ENCODE results near the gene COL20A1.
"Not testable (repeated sequence)": the region's sequence is repeated elsewhere in the genome, so short reads cannot be mapped to it uniquely, and the experiment has no call there.

Gene COL20A1

DNA sequence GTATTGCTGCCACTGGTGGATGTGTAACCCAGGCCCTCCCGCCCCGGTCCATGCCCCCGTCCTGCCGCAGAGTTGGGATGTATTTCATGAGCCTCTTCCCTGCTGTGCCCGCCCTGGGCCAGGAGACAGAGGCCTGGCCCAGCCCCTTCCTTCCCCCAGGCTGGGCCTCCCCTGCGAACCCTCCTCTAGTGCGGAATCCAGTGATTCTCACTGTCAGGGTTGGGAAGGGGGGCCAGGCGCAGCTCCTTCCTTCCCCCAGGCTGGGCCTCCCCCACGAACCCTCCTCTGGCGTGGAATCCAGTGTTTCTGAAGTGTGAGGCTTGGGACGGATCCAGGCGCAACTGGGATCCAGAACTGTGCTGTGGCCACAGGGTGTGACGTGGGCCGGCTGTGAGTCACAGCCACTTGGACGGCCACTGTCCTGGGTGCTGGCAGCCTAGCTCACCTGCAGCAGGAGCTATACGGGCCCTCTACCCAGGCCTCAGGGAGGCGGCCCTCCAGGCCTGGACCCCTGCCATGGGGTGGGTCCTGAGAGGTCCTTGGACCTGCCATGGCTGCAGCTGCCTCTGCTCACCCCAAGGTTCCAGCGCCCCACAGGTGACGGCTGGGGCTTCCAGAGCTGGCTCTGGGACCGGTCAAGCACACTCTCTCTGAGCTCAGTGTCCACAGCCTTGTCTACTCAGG is 28.3 kb downstream of the COL20A1 start:
- no peak for FAIRE-seq

GRCh38 chr20:63322146-63322932 is 29.4 kb downstream of the COL20A1 start:
- no peak for FAIRE-seq

DNA sequence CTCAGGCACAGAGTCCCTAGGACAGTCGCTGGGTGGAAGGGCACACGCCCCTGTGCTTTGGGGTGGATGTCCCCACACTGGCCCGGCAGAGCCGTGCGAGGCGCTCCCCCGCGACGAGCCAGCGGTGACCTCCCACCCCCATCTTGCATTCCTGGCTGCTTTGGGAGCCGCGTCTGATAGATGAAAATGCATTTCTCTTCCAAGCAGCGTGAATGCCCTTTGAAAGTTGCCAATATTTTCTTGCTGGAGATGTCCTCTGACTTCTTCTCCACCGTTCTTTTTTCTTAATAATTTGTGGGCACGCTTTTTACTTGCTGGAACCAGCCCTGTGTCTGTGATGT is 29.9 kb downstream of the COL20A1 start:
- no peak for FAIRE-seq

- no peak for FAIRE-seq
Observed at GRCh38 chr20:63323357-63323981, 30.5 kb downstream of the COL20A1 start.

DNA sequence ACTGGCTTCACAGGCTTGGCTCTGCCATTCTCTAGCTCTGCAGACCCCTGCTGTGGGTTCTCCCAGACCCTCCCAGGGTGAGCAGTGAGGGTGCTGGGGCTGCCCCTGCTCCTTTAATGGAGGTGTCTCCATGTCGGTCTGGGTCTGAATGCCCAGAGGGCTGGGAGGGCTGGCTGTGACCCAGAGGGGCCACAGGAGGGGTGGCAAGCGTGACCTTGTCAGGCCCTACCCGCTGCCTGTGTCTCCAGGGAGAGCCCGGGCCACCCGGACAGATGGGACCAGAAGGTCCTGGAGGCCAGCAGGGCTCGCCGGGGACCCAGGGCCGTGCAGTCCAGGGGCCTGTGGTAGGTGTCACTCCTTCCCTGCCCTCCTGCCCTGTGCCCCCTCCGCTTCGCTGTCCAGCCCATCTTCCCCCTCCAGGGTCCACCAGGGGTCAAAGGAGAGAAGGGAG is 32.1 kb downstream of the COL20A1 start:
- FAIRE-seq = no peak

DNA sequence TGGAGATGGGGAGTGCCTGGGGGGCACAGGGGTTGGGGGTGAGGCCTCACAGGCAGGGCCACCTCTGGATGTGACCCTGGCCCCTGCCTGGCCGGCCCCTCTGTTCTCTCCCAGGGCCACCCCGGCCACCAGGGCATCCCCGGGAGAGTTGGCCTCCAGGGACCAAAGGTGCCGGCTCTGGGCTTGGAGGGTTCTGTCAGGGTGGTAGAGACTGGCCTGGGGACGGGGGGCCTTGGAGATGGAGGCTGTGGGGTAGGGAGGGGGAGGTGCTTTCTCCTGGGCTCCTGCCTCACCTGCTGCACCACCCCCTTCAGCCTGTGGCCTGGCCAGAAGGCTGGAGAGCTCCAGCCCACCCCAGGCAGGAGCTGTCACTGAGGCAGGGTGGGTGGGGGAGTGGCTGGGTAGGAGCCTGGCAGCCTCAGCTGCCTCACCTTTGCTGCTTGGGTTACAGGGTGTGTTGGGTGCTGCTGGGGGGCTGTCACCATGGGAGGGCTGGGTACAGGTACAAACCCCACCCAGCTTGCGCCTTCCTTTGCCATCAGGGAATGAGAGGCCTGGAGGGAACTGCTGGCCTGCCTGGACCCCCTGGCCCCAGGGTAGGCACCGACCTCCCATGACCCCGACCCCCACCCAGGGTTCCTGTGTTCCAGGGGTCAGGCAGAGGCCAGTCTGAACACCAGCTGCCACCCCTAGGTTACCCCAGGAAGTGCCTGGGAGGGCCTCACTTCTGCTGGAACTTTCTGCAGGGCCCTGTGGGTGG is 32.7 kb downstream of the COL20A1 start:
- FAIRE-seq = no peak

DNA sequence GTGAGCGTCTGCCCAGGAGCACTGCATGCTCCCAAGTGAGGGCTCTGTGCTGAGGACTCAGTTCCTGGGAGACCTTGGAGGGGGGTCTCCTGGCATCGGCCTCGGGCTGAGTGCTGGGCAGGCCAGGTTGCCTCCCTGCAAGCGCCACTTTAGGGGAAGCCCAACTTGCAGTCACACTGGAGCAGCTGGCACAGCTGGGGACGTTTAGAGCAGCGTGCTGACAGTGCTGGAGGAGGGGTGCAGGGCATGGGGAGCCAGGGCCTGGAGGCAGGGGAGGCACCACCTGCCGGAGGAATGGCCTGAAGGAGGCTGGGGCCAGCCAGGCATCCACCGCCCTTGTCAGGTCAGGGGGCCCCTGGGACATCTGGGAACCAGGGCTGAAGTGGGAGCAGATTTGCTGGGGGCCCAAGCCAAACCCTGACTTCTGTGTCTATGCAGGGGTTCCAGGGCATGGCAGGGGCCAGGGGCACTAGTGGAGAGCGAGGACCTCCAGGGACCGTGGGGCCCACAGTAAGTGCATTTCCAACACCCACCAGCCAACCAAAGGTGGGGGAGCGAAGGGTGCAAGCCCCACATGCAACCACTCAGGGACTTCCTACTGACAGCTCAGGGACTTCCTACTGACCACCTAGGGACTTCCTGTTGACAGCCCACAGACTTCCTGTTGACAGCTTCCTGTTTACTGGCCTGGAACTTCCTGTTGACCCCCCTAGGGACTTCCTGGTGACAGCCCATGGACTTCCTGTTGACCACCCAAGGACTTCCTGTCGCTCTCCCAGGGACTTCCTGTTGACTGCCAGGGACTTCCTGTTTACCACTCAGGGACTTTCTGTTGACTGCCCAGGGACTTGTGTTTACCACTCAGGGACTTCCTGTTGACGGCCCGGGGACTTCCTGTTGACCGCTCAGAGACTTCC is 33.6 kb downstream of the COL20A1 start:
- FAIRE-seq = no peak

- no peak for FAIRE-seq
Observed at GRCh38 chr20:63327231-63327745, 34.3 kb downstream of the COL20A1 start.

- no peak for FAIRE-seq
Observed at GRCh38 chr20:63328026-63328700, 35.2 kb downstream of the COL20A1 start.

- no peak for FAIRE-seq
Observed at GRCh38 chr20:63328718-63329275, 35.8 kb downstream of the COL20A1 start.

GRCh38 chr20:63329331-63330083 is 36.5 kb downstream of the COL20A1 start:
- no peak for FAIRE-seq

- no peak for FAIRE-seq
Observed at GRCh38 chr20:63330084-63330760, 37.2 kb downstream of the COL20A1 start.

DNA sequence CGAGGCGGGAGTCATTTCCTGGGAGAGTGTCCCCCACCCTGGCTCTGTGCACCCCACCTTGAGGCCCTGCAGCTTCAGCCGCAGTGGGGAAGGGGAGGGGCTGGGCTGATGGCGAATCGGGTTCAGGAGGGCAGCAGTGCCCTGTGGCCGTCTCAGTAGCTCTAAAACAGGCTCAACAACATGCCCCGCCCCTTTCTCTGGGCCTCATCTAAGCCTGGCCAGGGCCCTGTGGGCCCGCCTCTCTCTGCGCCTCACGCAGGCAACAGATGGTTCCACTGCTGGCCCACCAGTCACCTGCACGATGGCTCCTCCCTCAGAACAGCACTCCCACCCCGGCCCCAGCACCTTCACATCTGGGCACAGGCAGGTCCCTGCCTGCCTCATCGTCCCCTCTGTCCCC is 38.0 kb downstream of the COL20A1 start:
- FAIRE-seq = no peak

DNA sequence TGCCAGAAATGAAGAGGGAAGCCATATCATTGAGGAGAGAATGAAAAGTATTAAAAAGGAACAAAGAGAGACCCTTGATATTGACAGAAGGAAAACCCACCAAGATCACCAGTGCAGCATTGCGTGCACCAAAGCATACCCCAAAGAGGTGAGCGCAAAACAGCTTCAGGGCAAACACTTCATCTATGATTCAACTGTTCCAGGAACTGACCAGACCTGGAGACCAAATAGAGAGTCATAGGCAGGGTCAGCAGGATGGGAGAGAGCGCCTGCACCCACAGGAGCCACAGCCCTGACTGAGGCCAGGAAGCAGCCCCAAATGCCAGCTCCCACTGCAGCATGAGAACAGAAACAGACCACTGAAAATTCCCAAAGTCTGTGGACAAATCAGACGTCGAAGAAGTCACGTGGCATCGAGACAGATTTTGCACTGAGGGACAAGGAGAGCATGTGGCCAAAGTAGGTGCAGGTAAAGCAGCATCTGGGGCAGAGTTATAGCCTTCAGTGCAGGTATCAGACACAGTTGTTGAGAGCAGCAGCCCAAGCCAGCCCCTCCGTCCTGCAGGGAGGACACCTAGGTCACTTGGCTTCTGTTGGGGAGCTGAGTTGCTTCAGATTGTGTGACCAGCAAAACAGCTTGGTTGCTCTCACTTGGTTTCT is 38.9 kb downstream of the COL20A1 start:
- no peak for FAIRE-seq

GRCh38 chr20:63332488-63333240 is 39.7 kb downstream of the COL20A1 start:
- no peak for FAIRE-seq

GRCh38 chr20:63333241-63333836 is 40.4 kb downstream of the COL20A1 start:
- no peak for FAIRE-seq

- no peak for FAIRE-seq
Observed at GRCh38 chr20:63334356-63334755, 41.4 kb downstream of the COL20A1 start.

DNA sequence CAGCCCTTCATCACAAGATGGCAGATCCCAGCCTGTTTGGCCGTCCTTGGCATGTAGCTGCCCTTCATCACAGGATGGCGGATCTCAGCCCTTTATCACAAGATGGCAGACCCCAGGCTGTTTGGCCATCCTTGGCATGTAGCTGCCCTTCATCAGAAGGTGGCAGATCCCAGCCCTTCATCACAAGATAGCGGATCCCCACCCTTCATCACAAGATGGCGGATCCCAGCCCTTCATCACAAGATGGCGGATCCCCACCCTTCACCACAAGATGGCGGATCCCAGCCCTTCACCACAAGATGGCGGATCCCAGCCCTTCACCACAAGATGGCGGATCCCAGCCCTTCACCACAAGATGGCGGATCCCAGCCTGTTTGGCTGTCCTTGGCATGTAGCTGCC is 42.1 kb downstream of the COL20A1 start:
- FAIRE-seq = not testable (repeated sequence)

Measured in colon (tissue), 2 donors.